Activated CD4-positive, alpha-beta T cell treated with anti-CD3 and anti-CD28 coated beads for 48 hours (primary cell): ENCODE measurements around the gene VEPH1.

Source experiments
- DNase-seq: peaks from one replicate; pipeline ENCODE4 v3.0.0-alpha.2; 2020

The VEPH1 gene

DNA sequence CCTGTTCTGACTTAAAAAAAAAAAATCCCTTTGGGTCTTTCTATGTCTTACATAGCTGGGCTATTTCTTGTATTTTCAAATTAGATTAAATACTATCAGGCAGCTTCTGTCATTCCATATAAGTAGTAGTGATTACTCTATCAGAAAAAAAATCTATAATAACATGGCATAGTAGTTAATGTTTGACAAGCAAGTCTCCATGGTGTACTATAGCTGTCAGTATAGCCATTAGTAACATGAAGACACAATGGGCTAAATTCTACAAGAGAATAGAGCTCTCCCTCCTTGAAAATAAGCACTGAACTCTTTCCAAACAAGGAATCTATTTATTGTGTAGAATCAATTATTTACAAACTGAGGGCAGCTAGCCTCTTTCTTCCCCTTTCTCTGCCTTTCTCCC is 19.4 kb upstream of the VEPH1 start:
- no peak for DNase-seq

DNA sequence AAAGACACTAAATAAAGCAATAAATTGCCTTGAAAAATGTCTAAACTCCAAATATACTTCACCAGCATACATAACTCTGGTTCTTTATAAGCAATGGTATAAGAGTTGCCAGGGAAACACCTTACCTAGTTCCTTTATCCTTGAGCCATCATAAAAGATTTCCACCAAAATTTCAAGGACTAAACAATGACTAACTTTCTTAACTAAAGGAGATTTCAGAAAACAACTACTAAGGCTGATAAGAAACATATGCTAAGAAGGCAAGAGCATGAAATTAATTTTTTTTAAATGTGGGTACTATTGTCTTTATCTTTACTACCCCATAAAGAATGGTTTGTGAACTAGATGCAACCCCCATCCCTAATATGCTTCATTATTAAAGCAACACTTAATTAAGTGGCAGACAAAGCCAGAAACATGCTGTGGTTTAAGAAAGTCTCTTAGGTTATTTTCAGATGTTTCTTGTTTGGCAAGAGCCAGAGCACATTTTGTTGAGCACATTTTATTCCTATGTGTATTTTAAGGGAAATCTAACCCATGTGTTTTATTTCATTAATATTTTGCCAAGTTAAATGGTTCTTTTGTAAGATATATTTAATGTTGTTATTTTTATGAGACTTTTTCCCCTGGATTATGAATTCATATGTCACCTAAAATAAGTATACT is 17.4 kb upstream of the VEPH1 start:
- DNase-seq = no peak

DNA sequence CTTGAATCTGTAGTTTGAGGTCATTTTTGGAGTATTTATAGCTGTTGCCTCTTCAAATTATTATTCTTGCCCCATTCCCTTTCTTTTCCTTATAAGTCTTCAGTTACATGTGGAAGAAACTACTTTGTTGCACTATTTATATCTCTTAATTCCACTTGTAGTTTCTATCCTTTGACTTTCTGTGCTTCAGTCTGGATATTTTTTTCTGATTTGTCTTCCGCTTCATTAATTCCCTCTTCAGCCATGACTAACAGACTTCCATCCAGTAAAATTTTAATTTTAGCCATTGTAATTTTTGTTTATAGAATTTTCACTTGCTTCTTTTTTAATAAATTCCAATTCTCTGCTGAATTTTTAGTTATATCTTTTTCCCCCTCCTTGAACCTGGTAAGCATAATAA is 15.7 kb upstream of the VEPH1 start:
- DNase-seq = no peak

DNA sequence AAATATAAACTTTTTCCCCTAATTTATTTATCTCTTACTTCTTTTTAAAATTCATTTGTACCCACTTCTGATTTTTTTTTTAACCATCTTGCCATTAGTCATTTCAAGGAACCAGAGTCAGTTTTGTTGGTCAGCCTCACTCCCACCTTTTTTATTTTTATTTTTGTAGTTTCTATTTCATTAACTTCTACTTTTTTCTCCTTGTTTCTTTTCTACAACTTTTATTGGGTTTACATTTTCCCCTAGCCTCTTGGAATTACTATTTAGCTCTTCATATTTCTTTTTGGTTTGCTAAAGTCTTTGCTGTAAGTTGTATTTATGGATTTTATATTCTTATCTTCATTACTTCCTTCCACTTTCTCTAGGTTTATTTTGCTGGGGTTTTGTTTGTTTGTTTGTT is 13.7 kb upstream of the VEPH1 start:
- no peak for DNase-seq

DNA sequence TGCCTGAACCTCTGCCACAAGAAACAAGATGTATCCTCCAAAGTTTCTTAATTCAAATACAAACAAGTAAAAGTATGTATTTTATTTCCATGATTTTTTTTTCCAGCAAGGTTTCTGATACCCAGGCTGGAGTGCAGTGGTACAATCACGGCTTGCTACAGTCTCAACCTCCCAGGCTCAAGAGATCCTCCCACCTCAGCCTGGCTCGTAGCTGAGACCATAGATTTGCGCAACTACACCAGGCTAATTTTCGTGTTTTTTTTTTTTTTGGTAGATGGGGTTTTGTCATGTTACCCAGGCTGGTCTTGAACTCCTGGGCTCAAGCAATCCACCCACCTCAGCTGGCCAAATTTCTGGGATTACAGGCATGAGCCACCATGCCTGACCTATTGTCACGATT is 12.2 kb upstream of the VEPH1 start:
- no peak for DNase-seq

DNA sequence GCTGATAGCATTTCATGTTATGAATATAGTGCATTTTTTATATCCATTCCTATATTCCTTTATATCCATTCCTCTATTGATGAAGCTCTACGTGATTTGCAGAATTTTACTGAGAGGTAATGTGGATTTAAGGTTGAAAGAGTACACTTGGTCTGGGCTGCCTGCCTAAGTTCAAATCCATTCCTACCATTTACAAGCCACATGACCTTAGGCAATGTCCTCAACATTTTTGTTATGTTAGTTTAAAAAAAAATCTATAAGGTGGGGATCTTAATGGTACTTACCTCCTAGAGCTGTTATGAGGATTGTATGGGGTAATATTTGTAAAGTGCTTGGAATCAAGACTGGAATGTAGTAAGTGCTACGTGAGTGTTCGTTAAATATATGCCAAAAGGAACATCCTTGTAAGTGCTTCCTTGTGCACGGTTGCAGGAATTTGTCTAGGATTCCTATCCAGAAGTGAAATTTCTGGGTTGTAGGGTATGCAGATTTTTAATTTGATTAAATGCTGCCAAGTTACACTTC is 11.2 kb upstream of the VEPH1 start:
- no peak for DNase-seq

DNA sequence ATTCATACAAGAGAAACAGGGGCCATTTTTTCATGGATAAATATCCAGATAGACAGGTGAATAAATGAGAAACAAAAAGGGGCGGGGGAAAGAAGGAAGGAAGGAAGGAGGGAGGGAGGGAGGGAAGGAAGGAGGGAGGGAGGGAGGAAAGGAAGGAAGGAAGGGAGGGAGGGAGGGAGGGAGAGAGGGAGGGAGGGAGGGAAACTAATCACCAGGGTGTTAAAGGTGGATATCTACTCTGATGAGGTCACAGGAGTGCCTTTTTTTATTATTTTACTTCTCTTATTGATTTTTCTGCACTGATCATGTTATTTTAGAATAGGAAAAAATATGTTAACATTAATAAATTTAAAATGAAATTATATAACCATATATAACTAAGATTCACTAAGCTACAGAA is 10.4 kb upstream of the VEPH1 start:
- no peak for DNase-seq

DNA sequence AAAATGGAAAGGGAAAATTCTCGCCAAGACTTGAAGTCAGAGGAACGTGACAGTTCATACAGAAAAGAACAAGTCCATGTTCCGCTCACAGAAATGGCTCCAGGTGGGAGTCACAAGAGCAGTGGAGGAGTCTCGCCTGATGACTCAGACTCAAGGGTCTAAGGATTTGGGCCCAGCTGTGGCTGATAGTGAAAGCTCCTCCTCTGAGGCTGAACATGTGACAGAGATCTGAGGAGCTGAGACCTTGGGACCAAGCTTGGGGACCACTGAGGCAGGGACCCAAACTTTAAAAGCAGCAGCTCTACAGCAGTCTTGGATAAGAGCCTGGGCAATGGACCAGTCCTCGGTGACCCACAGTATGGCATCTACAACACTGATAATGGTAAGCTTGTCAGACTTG is 9.3 kb upstream of the VEPH1 start:
- DNase-seq = no peak

DNA sequence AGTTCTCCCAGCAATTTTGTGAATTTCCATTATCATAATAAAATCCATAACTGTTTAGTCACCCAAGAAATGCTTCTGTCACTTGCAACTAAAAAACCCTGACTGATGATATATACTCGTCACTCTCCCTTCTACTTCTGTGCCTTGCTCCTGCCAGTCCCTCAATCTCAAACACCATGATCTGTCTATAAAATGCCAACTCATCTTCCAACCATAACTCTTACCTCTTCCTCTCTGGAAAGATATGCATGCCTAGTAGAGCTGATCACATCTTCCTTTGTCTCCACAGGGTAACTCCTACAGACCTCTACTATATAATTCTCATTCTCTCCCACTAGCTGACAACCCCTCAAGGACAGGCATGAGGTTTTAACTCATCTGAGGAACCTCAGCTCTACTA is 5.2 kb upstream of the VEPH1 start:
- DNase-seq = no peak

DNA sequence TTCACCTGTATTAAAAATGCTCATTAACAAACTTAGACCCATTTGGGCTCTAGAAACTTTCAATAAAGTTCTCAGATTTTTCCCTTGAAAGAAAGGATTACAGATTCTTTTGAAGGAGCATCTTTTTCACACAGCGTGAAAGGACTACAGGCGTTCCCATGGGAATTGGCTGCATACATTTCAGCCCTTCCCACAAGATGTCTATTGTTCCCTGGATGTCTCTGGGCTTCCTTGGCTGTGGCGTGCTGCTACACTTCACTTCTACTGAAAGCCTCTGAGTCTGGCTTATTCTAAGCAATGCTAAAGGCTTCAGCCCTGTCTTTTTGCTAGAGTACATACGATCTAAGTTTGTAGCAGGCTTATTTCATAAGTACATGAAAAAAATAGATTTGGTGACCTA is 1.4 kb downstream of the VEPH1 start:
- no peak for DNase-seq

DNA sequence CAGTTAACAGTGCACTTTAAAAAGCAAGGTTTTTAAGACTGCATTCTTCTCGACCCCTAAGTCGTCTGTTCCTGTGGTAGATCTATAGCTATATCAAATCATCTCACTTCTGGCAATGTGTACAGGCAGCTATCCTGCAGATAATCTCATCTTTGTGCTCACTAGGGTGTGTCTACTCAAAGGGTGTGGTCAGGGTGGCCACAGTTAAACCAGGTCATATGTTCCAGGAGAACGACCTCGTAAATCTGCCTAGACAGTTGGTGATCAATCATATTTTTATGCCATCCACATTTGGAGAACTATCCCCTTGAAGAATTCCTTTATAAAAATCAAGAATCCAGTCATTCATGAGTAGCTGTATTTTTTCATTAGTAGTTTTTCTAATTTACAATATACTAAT is 3.0 kb downstream of the VEPH1 start:
- DNase-seq = no peak

DNA sequence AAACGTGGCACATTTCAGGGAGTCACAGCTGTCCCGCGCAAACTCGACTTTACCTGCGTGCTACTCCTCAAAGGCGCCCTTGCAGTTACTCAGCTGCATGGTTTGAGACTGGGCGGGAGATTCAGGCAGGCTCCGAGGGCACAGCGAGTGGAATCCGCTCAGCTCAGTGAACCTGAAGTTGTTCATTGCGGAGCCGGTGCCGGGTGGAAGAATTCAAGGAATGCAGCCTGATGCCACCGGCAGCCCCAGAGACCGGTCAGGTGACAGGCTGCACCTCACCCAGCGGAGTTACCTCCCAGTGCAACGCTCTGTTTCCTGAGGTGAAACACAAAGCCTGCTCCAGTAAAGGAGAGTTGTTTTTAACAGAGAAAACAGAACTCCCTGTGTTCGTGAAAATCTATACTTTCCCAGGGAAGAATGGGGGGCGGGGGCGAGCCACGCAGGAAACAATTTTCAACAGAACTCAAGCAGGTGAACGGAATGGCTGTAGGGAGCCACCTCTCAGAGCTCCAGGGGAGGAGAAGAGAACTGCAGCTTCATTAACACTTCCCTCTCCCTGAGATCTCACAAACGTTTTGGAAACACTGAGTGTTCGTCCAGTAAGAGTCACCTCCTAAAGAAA is 3.8 kb downstream of the VEPH1 start:
- peak; percentile 5 for DNase-seq

DNA sequence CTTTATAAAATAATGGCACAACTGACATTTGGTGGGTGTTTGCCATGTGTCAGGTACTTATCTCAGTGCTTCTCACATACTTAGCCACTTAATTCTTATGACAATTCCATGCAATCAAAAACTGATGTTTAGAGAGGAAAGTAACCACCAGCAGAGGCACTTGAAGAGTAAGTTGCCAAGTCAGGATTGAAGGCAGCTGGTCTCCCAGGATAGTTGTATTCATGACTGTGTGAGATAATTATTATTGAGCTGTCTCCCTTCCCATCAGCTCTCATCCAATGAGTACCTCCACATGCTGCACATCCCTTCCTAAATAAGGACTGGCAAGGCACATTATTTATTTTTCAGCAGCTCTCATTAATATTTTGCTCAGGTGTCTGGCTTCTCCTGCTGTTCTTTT is 4.8 kb downstream of the VEPH1 start:
- no peak for DNase-seq

DNA sequence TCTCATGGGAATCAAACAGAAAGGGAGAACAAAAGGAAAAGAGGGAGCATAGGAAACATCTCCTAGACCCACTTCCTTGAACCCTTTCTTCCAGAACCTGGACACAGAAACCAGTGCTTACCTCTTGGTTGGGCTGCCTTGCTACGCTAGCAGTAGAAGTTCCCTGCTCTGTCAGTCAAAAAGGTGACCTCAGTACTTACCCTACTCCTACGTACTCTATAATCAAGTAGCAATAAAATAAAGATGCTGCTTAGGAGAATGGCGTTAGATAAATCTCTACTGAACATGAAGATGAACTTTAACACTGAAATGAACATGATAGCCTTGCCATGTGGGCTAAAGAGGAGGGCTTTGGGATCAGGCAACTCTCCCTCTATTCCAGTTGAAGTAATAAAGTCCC is 7.4 kb downstream of the VEPH1 start:
- DNase-seq = no peak

DNA sequence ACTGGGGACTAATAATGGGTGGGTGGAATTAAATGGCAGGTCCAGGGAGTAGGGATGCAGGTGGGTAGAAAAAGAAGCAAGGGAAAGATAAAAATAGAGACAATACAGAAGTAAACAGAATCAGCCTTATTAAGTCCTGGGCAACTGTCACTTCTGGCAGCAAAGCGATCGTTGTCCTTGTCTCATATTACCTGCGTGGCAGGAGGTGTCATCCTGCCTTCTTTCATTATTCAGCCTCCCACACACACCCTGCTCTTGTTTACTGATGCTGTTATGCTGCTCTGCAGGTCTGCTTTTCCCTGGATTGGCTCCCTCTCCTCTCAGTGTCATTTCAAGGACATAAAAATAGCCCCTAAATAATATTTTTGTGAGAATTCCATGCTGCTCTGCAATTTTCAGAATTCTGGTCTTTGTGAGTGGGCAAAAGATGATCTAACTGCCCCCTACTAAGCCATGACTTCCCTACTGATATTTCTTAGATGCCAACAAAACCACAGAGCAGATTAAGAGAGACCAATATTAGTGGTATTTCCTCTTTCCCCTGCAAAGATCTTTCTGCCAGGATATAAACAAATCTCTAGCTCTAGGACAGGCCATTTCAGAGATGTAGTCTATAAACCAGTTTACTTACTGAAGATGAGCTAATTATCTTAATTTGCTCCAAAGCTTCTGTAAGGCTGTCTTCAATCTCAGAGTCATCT is 8.5 kb downstream of the VEPH1 start:
- DNase-seq = no peak

DNA sequence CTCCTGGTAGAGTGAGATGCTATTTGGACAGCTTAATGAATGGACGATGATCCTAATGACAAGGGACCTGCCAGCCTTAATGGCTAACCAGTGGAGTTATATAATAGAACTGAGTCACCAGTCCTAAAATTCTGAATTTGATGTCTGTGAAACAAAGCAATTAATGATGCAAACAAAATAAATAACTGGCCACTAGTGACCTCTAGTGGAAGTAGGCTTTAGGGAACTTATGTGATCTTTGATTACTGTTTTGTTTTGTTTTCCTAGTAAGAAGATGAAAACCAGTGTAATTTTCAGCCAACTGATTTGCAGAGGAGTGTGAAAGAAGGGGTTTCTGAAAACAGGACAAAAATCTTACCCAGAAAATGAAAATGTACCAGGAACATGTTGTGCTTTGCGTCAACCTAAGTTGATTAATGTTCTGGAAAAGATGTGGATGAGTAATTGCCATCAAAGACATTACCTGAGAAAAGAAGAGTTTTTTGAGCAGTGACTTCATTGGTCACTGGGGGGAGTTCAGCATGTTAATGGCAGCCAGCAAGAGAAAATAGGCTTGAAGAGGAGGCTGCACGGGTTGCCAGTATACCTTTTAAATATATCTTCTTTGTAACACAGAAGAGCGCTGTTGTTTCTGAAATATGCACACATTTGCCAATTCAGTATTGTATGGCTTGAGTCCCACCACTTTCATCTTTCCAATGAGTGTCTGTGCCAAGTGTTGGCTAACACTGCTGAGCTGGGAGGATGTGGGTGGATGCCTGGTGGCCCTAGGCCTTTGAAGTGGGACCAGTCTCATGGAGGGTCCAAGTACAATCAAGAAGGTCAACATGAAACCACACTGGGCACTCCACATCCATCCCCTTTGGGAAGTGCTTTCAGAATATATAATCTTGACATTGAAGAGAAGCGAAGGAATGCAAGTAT is 9.3 kb downstream of the VEPH1 start:
- no peak for DNase-seq

DNA sequence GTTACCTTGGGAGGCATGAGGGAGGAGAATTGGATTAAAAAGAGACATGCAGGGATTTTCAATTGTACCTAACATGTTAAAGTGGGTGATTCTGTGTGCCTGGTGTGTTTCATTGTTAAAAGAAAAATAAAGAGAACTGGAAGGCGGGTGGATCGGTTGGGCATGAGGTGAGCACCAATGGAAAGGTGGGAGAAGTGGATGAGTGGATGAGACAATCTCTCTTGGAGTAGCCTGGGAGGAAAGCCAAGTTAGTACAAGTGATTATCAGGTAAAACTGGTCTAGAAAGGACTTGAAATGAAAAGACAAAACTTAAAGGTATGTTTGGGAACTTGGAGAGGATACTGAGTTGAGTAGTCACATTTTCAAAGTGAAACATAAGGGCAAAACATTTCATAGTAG is 12.1 kb downstream of the VEPH1 start:
- no peak for DNase-seq

DNA sequence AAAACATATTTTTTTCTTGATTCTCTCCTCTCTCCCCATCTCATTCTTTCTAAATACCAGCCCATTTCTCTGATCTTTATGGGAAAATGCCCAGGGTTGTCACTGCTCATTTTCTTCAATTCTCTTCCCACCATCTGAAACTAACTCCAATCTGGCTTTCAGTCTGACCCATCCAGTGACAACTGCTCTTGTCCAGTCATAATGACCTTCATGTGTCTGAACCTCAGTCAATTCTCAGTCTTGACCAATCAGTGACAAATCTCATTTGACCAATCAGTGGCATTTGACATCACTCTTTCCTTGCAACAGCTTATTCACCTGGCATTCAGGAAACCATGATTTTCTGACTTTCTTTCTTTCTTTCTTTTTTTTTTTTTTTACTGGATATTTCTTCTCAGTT is 15.1 kb downstream of the VEPH1 start:
- no peak for DNase-seq

DNA sequence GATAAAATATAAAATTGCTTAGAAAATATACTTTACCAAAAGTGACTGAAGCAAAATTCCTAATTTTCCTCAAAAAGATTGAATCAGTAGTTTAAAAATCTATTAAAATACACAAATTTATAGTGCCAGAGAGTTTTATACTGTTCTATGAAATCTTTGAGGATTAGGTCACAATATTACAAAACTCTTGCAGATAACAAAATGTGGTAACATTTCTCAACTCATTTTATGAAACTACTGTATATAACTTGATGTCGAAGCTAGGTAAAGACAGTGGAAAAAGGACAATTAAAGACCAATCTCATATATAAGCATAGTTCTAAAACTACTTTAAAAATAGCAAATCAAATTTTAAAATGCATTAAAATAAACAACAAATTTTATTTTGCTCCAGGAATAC is 15.9 kb downstream of the VEPH1 start:
- DNase-seq = no peak

DNA sequence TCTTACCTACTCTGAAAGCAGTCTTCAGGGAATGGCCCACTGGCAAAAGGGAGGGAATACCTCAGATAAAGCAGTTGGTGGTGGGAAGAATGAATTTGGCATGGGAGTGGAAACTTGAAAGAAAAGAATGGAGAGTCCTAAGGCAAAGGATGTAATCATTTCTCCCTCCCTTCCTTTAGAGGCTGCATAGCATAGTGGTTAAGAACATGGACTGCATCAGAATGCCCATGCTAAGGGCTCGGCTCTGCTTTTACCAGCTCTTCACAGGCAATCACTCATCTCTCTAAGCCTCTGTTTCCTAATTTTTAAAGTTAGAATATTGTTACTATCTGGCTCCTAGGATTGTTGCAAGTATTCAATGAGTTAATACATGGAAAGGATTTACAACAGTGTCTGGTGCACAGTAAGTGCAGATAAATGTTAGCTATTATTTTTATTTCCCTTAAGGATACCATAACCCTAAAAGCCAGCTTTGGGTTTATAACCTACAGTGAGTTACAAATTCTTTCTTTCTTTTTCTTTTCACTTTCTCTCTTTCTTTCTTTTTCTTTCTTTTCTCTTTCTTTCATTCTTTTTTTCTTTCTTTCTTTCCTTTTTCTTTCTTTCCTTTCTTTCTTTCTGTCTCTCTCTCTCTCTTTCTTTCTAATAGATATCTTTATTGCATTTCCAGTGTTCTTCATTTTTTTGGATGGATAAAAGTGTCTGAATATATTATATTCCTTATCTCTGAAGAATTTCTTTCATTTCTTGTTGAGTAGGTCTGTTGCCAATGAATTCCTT is 23.6 kb downstream of the VEPH1 start:
- DNase-seq = no peak

DNA sequence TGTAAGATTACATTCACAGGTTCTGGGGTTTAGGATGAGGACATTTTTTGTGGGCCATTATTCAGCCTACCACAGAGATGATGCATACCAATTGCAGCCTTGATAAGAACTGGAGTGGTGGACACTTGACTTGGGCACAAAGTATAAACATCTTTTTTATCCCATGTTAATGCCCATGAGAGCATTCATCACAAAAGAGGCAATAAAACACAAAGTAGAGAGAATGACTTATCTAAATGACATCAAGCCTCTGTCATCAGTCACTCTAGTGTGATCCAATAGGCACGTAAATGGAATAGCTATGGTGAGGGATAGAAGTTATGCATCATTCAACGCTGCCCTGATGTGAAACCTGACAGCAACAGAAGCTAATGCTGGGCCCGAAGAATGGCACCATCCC is 25.8 kb downstream of the VEPH1 start:
- no peak for DNase-seq

DNA sequence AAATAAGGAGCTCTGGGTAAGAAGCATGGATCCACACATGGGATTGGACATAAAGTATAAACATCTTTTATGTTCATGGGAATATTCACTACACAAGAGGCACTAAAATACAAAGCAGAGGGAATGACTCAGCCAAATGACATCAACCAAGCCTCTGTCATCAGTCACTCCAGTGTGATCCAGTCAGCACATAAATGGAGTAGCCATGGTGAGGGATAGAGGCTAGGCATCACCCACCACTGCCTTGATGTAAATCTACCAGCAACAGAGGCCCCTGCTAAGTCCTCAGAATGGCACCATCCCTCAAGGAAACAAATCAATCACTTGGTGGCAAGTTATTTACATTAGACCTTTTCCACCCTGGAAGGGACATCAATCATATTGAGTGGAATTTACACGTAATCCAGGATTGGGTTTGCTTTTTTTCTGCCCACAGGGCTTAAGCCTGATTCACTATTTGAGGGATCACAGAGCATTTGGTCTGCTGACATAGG is 27.2 kb downstream of the VEPH1 start:
- no peak for DNase-seq
